Measurements from ENCODE around the gene COPB2. TPM values are rescaled to one million over a fixed set of nuclear protein-coding genes. Genes with fewer than 3 reads are reported as not detected.
"Not testable (repeated sequence)": the region's sequence is repeated elsewhere in the genome, so short reads cannot be mapped to it uniquely, and the experiment has no call there.

The COPB2 gene
- total RNA-seq, 1 donor = 164 TPM

DNA sequence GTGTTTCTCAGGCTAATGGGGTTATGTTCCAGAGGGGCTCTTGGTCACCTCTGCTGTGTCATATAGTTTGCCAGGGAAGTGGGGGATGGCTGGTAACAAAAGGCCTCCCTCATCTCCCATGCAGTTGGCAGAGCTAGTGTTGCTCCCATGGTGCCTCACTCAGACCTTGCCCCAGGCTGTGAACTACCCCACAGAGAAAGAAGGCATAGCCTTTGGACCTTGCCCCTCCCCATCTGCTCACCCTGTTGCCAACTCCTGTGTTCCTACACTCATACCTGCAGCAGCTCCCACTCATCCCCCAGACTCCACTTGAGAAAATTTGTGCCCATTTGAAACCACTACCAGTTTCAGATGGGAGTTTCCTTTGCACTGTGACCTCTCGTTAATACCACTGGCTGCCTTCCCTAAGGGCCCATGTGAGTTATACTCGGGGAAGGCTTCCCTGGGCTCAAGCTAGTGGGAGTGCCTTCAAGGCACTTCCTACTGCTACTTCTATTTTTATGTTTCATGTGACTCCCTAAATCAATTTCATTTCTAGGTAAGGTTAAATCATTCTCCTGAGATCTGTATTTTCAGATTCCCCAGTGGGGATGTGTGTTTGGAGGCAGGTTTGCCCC lies 25.3 kb upstream of the COPB2 start:
- Histone ChIP-seq H3K36me3 (ENCODE audit: insufficient read depth, low read length) (no peaks in the 10 kb centered on the region), H3K4me1 (ENCODE audit: insufficient read depth, low read length) (no peaks in the 10 kb centered on the region), H3K4me3 (ENCODE audit: insufficient read depth, low read length) (no peak overlapping the region), H3K4me2 (ENCODE audit: insufficient read depth, low read length) (no peak overlapping the region), H4K20me1 (ENCODE audit: insufficient read depth, low read length) (no peaks in the 10 kb centered on the region), H2AFZ (ENCODE audit: low read length) (no peak overlapping the region), H3K27me3 (ENCODE audit: insufficient read depth, low read length) (no peaks in the 10 kb centered on the region), H3K27ac (ENCODE audit: low read depth, low read length) (no peak overlapping the region), H3K79me2 (ENCODE audit: insufficient read depth, low read length) (no peaks in the 10 kb centered on the region), H3K9me3 (ENCODE audit: low read depth, low read length) (no peaks in the 10 kb centered on the region)
- DNase-seq (ENCODE audit: insufficient read length, low spot score, missing footprints) = no peak
- TF ChIP-seq, protein P1, sequence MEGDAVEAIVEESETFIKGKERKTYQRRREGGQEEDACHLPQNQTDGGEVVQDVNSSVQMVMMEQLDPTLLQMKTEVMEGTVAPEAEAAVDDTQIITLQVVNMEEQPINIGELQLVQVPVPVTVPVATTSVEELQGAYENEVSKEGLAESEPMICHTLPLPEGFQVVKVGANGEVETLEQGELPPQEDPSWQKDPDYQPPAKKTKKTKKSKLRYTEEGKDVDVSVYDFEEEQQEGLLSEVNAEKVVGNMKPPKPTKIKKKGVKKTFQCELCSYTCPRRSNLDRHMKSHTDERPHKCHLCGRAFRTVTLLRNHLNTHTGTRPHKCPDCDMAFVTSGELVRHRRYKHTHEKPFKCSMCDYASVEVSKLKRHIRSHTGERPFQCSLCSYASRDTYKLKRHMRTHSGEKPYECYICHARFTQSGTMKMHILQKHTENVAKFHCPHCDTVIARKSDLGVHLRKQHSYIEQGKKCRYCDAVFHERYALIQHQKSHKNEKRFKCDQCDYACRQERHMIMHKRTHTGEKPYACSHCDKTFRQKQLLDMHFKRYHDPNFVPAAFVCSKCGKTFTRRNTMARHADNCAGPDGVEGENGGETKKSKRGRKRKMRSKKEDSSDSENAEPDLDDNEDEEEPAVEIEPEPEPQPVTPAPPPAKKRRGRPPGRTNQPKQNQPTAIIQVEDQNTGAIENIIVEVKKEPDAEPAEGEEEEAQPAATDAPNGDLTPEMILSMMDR (IDR thresholded peaks at IDR 0.05; ENCODE audit: extremely low read depth, low read depth, low read length) = no peak

DNA sequence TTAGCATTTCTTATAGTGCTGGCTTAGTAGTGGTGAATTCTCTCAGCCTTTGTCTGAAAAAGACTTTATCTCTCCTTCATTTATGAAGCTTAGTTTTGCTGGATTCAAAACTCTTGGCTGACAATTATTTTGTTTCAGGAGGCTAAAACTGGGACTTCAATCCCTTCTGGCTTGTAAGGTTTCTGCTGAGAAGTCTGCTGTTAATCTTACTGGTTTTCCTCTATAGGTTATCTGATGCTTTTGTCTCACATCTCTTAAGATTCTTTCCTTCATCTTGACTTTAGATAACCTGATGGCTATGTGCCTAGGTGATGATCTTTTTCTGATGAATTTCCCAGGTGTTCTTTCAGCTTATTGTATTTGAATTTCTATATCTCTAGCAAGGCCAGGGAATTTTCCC lies 23.4 kb upstream of the COPB2 start:
- H3K4me3 ChIP-seq (ENCODE audit: insufficient read depth, low read length); H4K20me1 ChIP-seq (ENCODE audit: insufficient read depth, low read length); DNase-seq (ENCODE audit: insufficient read length, low spot score, missing footprints); H3K27me3 ChIP-seq (ENCODE audit: insufficient read depth, low read length); H3K36me3 ChIP-seq (ENCODE audit: insufficient read depth, low read length); H3K4me1 ChIP-seq (ENCODE audit: insufficient read depth, low read length); H2AFZ ChIP-seq (ENCODE audit: low read length); H3K27ac ChIP-seq (ENCODE audit: low read depth, low read length); H3K79me2 ChIP-seq (ENCODE audit: insufficient read depth, low read length); H3K4me2 ChIP-seq (ENCODE audit: insufficient read depth, low read length); H3K9me3 ChIP-seq (ENCODE audit: low read depth, low read length): not testable (repeated sequence)

DNA sequence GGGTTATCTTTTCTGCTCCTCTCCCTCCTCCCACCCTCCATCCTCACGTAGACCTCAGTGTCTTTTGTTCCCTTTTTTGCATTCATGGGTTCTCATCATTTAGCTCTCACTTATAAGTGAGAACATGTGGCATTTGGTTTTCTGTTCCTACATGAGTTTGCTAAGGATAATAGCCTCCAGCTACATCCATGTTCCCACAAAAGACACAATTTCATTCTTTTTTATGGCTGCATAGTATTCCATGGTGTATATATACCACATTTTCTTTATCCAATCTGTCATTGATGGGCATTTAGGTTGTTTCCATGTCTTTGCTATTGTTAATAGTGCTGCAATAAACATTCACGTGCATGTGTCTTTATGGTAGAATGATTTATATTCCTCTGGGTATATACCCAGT lies 11.7 kb upstream of the COPB2 start:
- H3K4me3 ChIP-seq (ENCODE audit: insufficient read depth, low read length); H4K20me1 ChIP-seq (ENCODE audit: insufficient read depth, low read length); H3K9me3 ChIP-seq (ENCODE audit: low read depth, low read length); H3K27me3 ChIP-seq (ENCODE audit: insufficient read depth, low read length); H3K36me3 ChIP-seq (ENCODE audit: insufficient read depth, low read length); H3K4me1 ChIP-seq (ENCODE audit: insufficient read depth, low read length); H3K4me2 ChIP-seq (ENCODE audit: insufficient read depth, low read length); H3K79me2 ChIP-seq (ENCODE audit: insufficient read depth, low read length); H3K27ac ChIP-seq (ENCODE audit: low read depth, low read length); H2AFZ ChIP-seq (ENCODE audit: low read length); DNase-seq (ENCODE audit: insufficient read length, low spot score, missing footprints): not testable (repeated sequence)

DNA sequence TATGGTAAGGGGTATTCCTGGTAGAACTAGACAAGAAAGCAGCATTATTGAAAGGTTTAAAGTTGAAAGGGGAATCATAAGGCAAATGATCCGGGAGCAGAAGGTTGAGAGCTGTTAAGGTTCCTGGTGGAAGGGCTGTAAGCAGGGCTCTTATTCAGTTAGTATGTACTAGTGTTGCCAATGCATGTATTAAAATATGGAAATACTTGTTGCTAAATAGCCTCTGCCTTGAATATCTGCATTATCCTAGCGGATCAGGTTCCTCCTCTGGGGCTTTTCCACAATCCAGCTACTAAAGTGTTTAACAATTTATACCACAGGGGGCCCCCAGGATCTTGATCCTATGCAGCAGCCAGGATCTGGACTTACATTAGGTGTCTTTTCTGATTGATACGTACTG lies 7.3 kb upstream of the COPB2 start:
- Histone ChIP-seq H3K27ac (ENCODE audit: low read depth, low read length) (no peak overlapping the region), H4K20me1 (ENCODE audit: insufficient read depth, low read length) (no peaks in the 10 kb centered on the region), H3K27me3 (ENCODE audit: insufficient read depth, low read length) (no peaks in the 10 kb centered on the region), H3K79me2 (ENCODE audit: insufficient read depth, low read length) (no peaks in the 10 kb centered on the region), H3K36me3 (ENCODE audit: insufficient read depth, low read length) (no peaks in the 10 kb centered on the region), H3K4me2 (ENCODE audit: insufficient read depth, low read length) (no peak overlapping the region), H3K4me3 (ENCODE audit: insufficient read depth, low read length) (no peak overlapping the region), H3K4me1 (ENCODE audit: insufficient read depth, low read length) (no peaks in the 10 kb centered on the region), H2AFZ (ENCODE audit: low read length) (no peak overlapping the region), H3K9me3 (ENCODE audit: low read depth, low read length) (no peaks in the 10 kb centered on the region)
- TF ChIP-seq, protein P1 (IDR thresholded peaks at IDR 0.05; ENCODE audit: extremely low read depth, low read depth, low read length) = no peak
- DNase-seq (ENCODE audit: insufficient read length, low spot score, missing footprints) = no peak

DNA sequence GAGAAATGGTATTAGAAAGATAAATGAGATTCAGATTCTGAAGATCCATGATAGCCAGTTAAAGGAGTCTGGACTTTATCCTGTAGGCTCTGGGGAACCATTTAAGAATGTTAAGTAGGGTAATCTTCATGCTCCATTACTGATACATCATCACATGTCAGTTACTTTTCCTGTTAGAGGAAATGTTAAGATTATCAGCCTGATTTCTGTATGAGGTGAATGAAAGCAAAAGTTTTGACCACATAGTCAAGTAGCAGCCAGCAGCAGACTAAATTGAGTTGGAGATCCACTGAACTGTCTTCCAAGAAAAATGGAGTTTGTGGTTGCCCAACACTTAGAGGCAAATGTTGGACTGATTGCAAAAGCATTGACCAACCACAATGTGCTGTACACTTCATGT lies 4.7 kb upstream of the COPB2 start:
- DNase-seq (ENCODE audit: insufficient read length, low spot score, missing footprints) = no peak

More for the DNA sequence above, 4.7 kb upstream of the COPB2 start:
- Histone ChIP-seq H3K79me2 (ENCODE audit: insufficient read depth, low read length) (peaks cover 9% of the 10 kb centered on the region), H3K9me3 (ENCODE audit: low read depth, low read length) (no peaks in the 10 kb centered on the region), H3K27me3 (ENCODE audit: insufficient read depth, low read length) (no peaks in the 10 kb centered on the region), H3K4me1 (ENCODE audit: insufficient read depth, low read length) (peaks cover 4% of the 10 kb centered on the region), H3K36me3 (ENCODE audit: insufficient read depth, low read length) (no peaks in the 10 kb centered on the region), H3K4me3 (ENCODE audit: insufficient read depth, low read length) (no peak overlapping the region), H3K4me2 (ENCODE audit: insufficient read depth, low read length) (no peak overlapping the region), H2AFZ (ENCODE audit: low read length) (no peak overlapping the region), H4K20me1 (ENCODE audit: insufficient read depth, low read length) (peaks cover under 1% of the 10 kb centered on the region), H3K27ac (ENCODE audit: low read depth, low read length) (no peak overlapping the region)
- TF ChIP-seq, protein P1 (IDR thresholded peaks at IDR 0.05; ENCODE audit: extremely low read depth, low read depth, low read length) = no peak
